HepG2 (cell line): Measurements from ENCODE around the gene SHMT1. TPM values are rescaled to one million over a fixed set of nuclear protein-coding genes. Genes with fewer than 3 reads are reported as not detected.

Source experiments
- HHEX ChIP-seq: IDR thresholded peaks from 2 replicates; pipeline ENCODE4 v1.6.1; 2016; ENCODE audit warnings: control low read depth
- LRRFIP1 ChIP-seq: sonication (generic); formaldehyde crosslinking; conservative IDR thresholded peaks from 2 replicates; pipeline ENCODE4 v1.4.0; 2020; ENCODE audit warnings: missing genetic modification reagents
- MZF1 ChIP-seq: sonication (generic); formaldehyde crosslinking; IDR thresholded peaks from 2 replicates; pipeline ENCODE4 v1.8.1; 2023; ENCODE audit warnings: mild to moderate bottlenecking, missing genetic modification reagents, borderline replicate concordance
- RBFOX2 ChIP-seq: fragments of 200-400 bp; formaldehyde crosslinking; IDR thresholded peaks from 2 replicates; pipeline ENCODE4 v1.6.1; 2017; ENCODE audit warnings: low read depth, mild to moderate bottlenecking, low read length
- SCMH1 ChIP-seq: sonication (generic); formaldehyde crosslinking; IDR thresholded peaks from 2 replicates; pipeline ENCODE4 v1.9.0; 2021; ENCODE audit warnings: missing genetic modification reagents, mild to moderate bottlenecking, borderline replicate concordance
- SOX13 ChIP-seq, 3 experiments: fragments of 450-650 bp in 1 of 3; sonication (generic) in 1 of 3; formaldehyde crosslinking in 1 of 3; IDR thresholded peaks in 2 of 3; conservative IDR thresholded peaks in 1 of 3; 2 replicates each; pipeline versions ENCODE4 v1.5.0 to v1.6.1; 2016 to 2020; ENCODE audit warnings: antibody characterized with exemption in 1 of 3, mild to moderate bottlenecking in 1 of 3, missing compliant biosample characterization in 1 of 3, missing genetic modification reagents in 1 of 3, moderate library complexity in 1 of 3
- STAT6 ChIP-seq: sonication (generic); formaldehyde crosslinking; IDR thresholded peaks from 2 replicates; pipeline ENCODE4 v1.4.0; 2020; ENCODE audit warnings: missing genetic modification reagents, mild to moderate bottlenecking, borderline replicate concordance
- THYN1 ChIP-seq: sonication (generic); formaldehyde crosslinking; IDR thresholded peaks from 2 replicates; pipeline ENCODE4 v1.8.1; 2023; ENCODE audit warnings: low read depth, mild to moderate bottlenecking, moderate library complexity, missing genetic modification reagents, borderline replicate concordance
- ZNF253 ChIP-seq: sonication (generic); formaldehyde crosslinking; IDR thresholded peaks from 2 replicates; pipeline ENCODE4 v1.8.0; 2022; ENCODE audit warnings: mild to moderate bottlenecking, missing genetic modification reagents, borderline replicate concordance
- ZNF276 ChIP-seq: sonication (generic); formaldehyde crosslinking; IDR thresholded peaks from 2 replicates; pipeline ENCODE4 v1.4.0; 2020; ENCODE audit warnings: mild to moderate bottlenecking, low read depth, missing genetic modification reagents
- ZNF280B ChIP-seq: sonication (generic); formaldehyde crosslinking; IDR thresholded peaks from 2 replicates; pipeline ENCODE4 v1.5.0; 2020; ENCODE audit warnings: missing genetic modification reagents, mild to moderate bottlenecking, borderline replicate concordance
- ZNF558 ChIP-seq: sonication (generic); formaldehyde crosslinking; IDR thresholded peaks from 2 replicates; pipeline ENCODE4 v1.9.0; 2022; ENCODE audit warnings: mild to moderate bottlenecking, missing genetic modification reagents, borderline replicate concordance
- ZNF704 ChIP-seq: sonication (generic); formaldehyde crosslinking; IDR thresholded peaks from 2 replicates; pipeline ENCODE4 v1.8.1; 2023; ENCODE audit warnings: mild to moderate bottlenecking, inconsistent platforms, moderate library complexity, missing genetic modification reagents, borderline replicate concordance
- ZNF724P ChIP-seq: sonication (generic); formaldehyde crosslinking; IDR thresholded peaks from 2 replicates; pipeline ENCODE4 v1.8.0; 2022; ENCODE audit warnings: missing genetic modification reagents, borderline replicate concordance
- ZNF780A ChIP-seq: sonication (generic); formaldehyde crosslinking; IDR thresholded peaks from 2 replicates; pipeline ENCODE4 v1.8.0; 2022; ENCODE audit warnings: mild to moderate bottlenecking, missing genetic modification reagents, moderate library complexity
- ZNF790 ChIP-seq: sonication (generic); formaldehyde crosslinking; IDR thresholded peaks from 2 replicates; pipeline ENCODE4 v1.8.0; 2022; ENCODE audit warnings: missing genetic modification reagents, mild to moderate bottlenecking, borderline replicate concordance
- polyA plus RNA-seq, 8 experiments: library from polyadenylated mRNA; depleted of rRNA in 3 of 8; stranded (reverse) in 7 of 8; unstranded in 1 of 8; fragments of >200 nt; fragmentation: Illumina TruSeq in 4 of 8; extraction: Trizol in 4 of 8; gene quantifications; 2 replicates each; pipeline versions ENCODE4 v1.2.1 to v1.2.3, GENCODE V29; 2011 to 2016; ENCODE audit warnings: low read depth in 4 of 8, missing spikeins in 1 of 8, mixed read lengths in 1 of 8; ENCODE audit not compliant: insufficient read depth in 1 of 8
- total RNA-seq, 5 experiments: library from RNA; depleted of rRNA; stranded (reverse); fragments of >200 nt; fragmentation: Illumina TruSeq; extraction: Trizol; gene quantifications; 2 replicates each; pipeline ENCODE4 v1.2.3, GENCODE V29; 2016; ENCODE audit warnings: low read depth in 1 of 5

SHMT1 gene
- total and polyA plus RNA-seq, 2 of the 13 experiments (the other 11 are each of a cell fraction or from before 2014, with no cell fraction given), result 21.3 to 48.8 TPM

GRCh38 chr17:18363101-18364049 lies at the start of gene SHMT1 (continued):
- peak; percentile 91 for TF ChIP-seq ZNF704 (CRISPR knock-in tag)
- TF ChIP-seq LRRFIP1 (CRISPR knock-in tag), result no peak
- no peak for TF ChIP-seq THYN1 (CRISPR knock-in tag)
- no peak for TF ChIP-seq SCMH1 (CRISPR knock-in tag)
- 0 out of 2 replicates have a peak, but pooled peaks have one; percentile 76 for TF ChIP-seq ZNF253
- no peak for TF ChIP-seq ZNF558 (CRISPR knock-in tag)
- TF ChIP-seq ZNF280B (CRISPR knock-in tag), result peak; percentile 93
- peak; percentile 94 for TF ChIP-seq RBFOX2
- no peak for TF ChIP-seq ZNF790 (CRISPR knock-in tag)
- no peak; the same call in 1 of the 2 replicates for TF ChIP-seq ZNF276 (CRISPR knock-in tag)
- no peak for TF ChIP-seq HHEX (CRISPR knock-in tag)
- TF ChIP-seq ZNF724P (CRISPR knock-in tag), result peak; percentile 46; the same call in 1 of the 2 replicates
- TF ChIP-seq STAT6 (CRISPR knock-in tag), result no peak; the same call in 1 of the 2 replicates
- TF ChIP-seq MZF1 (CRISPR knock-in tag), result no peak
- no peak for TF ChIP-seq ZNF780A
- TF ChIP-seq SOX13 (IDR thresholded peaks at IDR 0.05), result no peak
- TF ChIP-seq SOX13 (CRISPR knock-in tag; conservative IDR thresholded peaks at IDR 0.05 in 1 of 2, IDR thresholded peaks at IDR 0.05 in 1 of 2), result no peak; a peak in 1 of 4 replicates
